OCI-LY7 (cell line): ENCODE measurements around the gene SNX13.

Experiments used
- CTCF ChIP-seq: fragments of 200-600 bp; sonication (generic); conservative IDR thresholded peaks from 2 replicates; pipeline ENCODE4 v1.5.1; 2014; ENCODE audit warnings: mild to moderate bottlenecking, antibody characterized with exemption, low read length, moderate library complexity, mixed read lengths
- EZH2phosphoT487 ChIP-seq: fragments of 200-600 bp; sonication (generic); IDR thresholded peaks from 2 replicates; pipeline ENCODE4 v1.6.1; 2018; ENCODE audit warnings: low read depth, borderline replicate concordance, mild to moderate bottlenecking, mixed run types, antibody characterized with exemption, low read length, moderate library complexity, mixed read lengths

- TF ChIP-seq CTCF, result no peak
- no peak for TF ChIP-seq EZH2phosphoT487
These were observed 22.4 kb upstream of the SNX13 start for GRCh38 chr7:17962652-17963051.
